ENCODE data around the gene PDE8B.

The PDE8B gene

DNA sequence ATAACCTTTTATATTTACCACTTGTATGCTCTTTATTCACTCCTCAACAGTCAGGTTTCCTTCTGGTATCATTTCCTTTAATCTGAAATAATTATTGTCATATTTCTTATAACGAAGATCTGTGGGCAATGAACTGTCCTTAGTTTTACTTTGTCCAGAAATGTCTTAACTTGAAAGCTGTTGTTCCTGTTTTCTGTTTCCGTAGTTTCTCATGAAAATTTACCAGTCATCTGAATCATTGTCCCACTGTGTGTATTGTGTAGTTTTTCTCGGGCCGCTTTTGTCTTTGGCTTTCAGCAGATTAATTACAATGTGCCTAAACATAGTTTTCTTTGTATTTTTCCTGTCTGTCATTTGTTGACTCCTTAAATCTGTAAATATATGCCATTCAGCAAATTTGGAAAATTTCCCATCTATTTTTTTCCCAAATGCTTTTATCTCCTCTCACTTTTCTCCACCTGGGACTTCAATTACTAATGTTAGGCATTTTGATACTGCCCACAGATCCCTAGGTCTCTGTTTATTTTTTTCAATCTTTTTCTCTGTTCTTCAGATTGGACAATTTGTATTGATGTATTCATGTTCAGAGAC is 74.9 kb downstream of the PDE8B start:
- no peak for DNase-seq (ENCODE audit: low spot score)

DNA sequence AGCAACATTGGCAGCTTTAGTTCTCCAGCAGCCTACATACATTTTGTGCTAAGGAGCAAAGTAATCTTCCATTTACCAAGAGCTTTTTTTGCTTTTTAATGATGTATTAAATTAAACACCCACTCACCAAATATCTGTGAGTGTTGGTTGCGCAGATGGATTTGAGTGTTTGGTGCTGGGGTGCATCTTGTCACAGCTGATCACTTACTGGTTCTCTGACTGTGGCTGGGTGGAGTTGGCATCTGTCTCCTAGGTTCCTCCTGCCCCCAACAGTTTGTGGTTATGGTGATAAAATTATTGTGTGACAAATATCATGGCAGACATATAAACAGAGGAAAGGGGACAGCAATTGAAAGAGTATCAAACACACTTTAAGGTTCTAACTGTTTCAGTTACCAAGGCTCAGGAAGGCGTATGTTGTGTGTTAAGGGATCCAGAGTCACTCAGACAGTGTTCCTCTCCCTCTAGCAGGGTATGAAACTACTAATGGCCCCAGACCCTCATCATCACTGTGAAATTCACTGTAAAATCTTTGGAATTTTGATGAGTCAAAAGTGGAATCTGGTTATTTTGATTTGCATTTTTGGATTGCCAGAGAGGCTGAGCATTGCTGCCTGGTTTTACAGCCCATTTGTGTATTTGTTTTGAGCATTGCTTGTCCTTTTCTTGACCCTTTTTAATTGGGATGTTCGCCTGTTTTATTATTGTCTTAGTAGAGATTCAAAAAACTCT is 81.7 kb downstream of the PDE8B start:
- DNase-seq (ENCODE audit: low spot score): peak; percentile 81

DNA sequence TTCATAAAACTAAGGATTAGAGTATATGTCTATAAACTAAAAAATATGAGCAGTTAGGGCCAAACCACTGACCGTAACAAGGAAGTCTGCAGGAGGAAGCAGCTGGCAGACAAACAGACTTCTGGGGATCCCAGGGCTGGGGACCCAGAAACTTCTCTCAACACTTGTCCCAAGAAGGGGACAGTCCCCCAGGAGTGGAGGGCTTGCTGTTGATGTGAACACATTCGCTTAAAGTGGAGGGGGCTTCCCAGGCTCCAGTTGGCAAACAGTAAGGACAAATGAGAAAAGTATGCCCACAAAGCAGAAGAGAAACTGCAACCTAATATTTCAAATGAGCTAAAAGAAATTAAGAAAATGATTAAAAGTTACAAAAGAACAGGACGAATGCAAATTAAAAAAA is 83.7 kb downstream of the PDE8B start:
- DNase-seq (ENCODE audit: low spot score): no peak

DNA sequence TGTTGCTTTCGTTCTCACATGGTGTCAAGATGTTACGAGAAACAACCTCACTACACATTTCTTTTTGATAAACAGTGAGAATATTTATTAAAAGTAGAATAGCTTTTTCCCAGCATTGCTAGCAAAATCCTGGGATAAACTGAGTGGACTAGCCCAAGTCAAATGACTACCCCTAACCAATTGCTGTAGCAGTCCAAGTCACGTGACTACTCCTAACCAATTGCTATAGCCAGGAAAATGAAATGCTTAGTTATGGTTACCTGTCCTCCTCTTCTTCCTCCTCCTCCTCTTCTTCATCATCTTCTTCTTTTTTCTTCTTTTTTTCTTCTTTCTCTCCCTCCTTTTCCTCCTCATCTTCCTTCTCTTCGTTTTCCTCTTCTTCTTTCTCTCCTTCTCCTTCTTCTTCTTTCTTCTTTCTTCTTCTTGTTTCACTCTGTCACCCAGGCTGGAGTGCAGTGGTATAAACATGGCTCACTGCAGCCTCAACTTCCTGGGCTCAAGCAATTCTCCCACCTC is 85.4 kb downstream of the PDE8B start:
- no peak for DNase-seq (ENCODE audit: low spot score)

DNA sequence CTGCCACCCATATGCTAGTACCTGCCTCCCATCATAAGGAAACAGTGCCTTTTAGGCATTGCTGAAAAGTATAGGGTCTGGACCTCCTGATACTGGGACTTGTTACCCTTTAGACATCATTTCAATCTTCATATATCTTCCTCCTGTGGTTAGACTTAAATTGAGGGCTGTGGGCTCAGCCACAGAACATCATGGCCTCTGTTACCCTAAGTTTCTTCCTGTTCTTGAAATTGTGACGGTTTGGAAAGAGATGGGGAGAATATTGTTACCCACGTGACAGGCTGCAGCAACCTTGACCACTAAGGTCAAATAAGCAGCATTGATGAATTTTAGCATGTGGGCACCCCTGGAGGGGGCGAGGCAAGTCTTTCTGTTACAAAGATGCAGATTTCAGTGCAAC is 87.7 kb downstream of the PDE8B start:
- no peak for DNase-seq (ENCODE audit: low spot score)

DNA sequence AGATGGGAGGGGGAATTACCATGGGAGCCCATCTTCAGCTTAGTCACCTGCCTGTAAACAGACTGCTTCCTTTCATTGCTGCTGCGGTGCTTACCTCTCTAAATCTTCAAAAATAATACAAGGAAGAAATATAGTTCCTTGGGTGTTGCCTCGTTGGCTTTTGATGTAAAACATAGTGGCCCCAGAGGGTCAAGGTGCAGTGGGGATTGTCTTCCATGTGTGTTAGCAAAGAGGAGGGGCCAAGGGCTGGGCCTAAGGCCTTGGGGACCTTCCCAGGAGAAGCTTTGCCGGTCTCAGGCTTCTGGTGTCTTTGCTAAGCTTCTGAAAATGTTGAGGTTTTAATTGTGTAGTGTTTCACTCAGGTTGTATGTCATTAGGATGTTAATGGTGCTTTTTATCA is 90.0 kb downstream of the PDE8B start:
- no peak for DNase-seq (ENCODE audit: low spot score)

DNA sequence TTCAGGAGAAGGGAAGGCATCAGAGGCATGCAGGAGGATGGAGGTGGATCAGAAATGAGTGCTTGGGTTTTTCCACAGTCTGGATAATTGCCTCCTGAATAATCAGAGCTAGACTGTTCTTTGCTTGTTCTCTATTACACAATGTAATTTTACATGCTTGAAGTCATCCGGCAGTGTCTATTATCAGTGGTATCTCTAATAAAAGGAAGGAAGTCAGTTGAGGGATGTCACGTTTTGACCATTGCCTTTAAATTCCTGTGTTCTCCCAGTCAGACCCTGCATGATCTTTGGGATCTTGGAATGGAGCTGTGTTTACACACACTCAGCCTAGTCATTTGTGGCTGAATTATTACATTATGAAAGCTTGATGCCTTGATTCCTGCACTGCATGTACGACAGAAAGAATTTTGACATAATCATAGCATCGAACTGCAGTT is 91.0 kb downstream of the PDE8B start:
- DNase-seq (ENCODE audit: low spot score): peak; percentile 46

DNA sequence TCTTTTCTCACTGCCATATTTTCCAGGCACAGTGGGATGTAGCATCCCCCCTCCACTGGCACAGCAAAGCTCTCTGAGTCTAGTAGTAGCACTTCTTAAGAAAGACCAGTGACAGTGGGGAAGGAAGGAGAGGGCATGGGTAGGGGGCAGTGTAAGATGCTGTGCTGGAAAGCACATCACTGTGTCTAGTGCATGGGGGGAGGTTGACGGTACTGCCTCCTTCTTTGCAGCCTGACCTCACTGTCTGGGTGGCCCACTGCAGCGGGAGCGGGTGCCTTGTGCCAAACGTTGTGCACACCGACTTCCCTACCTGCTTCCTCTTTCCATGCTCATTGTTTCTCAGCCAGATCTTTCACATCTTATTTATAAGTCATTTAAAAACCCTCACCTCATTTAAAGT is 91.8 kb downstream of the PDE8B start:
- DNase-seq (ENCODE audit: low spot score): no peak

DNA sequence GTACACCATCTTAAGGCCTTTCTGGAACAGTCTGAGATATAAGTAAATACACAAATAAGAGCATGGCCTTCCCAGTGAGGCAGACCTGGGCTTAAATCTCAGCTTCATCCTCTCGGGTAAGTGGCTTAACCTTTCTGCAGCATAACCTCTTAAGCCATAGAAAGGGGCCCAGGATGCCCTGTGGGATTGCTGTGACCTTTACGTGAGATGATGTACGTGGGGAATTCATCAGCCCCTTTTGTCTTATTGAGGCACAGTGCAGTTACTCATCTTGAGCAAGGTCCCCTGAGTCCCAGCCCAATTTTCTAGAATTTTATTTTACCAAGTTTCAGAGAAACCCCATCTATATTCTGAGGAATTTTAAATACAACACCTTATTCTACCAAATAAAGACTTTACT is 92.2 kb downstream of the PDE8B start:
- DNase-seq (ENCODE audit: low spot score): no peak

DNA sequence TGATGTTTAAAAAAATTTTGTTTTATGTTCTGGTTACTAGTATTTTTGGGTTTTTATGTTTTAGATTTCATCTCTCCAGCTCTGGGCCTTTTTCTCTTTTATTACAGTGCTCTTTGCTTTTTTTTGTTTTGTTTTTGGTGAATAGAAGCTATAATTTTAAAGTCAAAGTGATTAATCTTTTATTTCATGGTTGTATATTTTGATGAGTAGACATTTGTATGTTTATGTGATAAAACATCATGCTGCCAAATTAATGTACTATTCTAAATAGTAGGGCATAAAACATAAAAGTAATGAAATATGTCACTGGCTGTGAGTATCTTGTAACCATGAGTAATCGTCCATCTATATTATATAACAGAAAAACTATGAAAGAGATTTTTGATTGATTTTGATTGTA is 93.9 kb downstream of the PDE8B start:
- no peak for DNase-seq (ENCODE audit: low spot score)

DNA sequence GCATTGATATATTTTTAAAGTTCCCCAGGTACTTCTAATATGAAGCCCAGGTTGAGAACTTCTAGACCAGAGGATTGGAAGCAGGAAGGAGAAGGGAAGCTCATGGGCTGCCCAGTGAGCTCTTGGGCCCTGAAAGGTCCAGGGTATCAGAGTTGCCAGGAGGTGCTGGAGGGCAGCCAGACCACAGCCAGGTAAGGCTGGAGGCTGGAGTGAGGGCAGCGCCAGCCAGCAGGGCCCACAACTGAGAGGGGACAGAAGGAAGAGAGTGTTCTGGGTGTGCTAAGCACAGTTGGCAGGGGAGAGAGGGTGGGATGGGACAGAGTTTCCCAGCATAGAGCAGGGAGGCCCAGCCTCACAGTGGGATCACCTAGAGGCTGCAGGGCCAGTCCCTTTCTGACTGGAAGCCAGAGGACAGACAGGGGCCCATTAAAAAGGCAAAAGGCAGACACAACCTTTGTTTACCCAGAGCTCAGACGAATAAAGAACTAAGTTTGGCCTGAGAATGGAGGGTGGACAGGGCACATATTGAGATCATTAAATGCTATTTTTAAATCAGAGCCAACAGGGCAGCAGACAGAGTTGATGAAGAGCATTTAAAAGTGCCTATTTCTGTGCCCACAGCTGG is 94.9 kb downstream of the PDE8B start:
- DNase-seq (ENCODE audit: low spot score): no peak

DNA sequence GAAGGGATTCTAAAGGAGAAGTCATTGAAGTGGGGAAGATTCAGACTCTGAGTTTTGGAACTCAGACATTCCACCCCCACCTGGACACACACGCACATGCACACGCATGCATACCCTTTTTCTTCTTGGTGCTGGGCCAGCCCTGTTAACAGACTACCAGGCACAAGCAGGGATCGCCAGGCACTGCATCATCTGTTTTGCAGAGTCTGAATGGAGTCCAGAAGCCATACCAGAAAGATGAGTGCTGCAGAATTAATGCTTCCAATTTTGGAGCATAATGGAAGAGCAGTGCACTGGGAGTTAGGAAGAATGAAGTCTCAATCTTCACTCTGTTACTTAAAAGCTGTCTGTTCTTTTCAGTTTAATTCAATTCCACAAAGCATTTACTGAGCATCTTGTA is 95.5 kb downstream of the PDE8B start:
- peak; percentile 75 for DNase-seq (ENCODE audit: low spot score)

DNA sequence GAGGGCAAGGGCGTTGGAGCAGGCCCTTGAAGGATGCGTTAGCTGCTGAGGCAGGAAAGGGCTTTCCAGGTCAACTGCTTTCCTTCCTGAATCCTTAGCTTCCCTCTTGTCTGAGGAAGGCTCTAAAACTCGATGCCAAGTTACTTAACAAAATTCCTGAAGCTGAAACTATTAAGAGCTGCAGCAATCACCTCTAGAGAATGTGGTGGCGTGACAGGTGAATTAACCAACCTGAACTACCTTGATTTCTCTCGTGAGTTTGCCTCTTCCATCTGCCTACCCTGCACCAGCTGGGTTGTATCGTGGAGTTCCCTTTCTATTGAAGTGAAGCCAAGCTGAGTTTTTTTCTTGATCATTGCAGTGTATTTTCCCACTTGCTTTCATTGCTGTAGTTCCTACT is 96.1 kb downstream of the PDE8B start:
- no peak for DNase-seq (ENCODE audit: low spot score)

DNA sequence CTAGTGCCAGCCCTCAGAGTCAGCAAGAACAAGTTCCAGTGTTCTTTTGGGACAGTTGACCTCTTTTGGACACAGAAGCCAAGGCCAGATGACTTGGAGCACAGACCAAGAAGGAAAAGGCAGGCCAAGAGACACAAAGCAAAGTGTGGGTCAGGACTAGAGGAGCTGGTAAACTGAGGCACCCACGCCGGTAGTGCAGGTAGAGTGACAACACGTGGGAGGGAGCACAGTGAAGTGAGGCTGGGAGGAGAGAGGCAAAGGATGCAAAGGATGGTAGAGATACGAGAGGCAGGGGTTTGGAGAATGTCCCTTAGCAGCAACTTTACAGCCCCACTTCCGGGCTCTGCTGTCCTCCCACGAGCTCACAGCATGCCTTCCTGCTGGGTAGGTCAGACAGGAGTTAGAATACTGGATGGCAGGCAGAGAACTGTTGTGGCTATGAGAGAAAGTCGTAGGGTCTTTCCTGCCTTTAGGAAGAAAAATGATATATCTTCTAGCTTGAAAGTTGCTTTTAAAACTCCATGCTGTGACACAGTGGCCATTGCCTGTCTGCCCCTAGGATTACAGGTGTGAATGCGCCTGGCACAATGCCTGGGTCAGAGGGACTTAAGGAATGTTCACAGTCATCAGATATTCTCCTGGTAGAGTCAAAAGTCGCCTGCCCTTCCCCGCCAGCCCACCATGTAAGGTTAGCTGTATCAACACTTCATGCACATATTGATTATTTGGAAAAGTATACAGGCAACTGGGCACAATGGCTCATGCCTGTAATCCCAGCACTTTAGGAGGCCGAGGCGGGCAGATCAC is 97.9 kb downstream of the PDE8B start:
- no peak for DNase-seq (ENCODE audit: low spot score)

DNA sequence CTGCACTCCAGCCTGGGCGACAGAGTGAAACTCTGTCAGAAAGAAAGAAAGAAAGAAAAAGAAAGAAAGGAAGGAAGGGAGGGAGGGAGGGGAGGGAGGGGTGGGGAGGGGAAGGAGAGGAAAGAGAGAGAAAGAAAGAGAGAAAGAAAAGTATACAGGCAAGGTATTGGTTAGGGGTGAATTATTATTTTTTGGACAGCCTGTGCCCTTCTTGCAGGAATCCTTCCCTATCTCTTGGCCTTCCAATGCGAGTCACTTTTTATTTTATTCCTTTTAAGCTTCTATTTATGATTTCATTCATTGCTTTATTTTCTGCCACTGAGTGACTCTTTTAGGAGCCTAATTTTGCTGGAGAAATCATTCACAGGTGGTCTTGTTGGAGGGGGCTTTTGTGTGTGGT is 98.7 kb downstream of the PDE8B start:
- no peak for DNase-seq (ENCODE audit: low spot score)

DNA sequence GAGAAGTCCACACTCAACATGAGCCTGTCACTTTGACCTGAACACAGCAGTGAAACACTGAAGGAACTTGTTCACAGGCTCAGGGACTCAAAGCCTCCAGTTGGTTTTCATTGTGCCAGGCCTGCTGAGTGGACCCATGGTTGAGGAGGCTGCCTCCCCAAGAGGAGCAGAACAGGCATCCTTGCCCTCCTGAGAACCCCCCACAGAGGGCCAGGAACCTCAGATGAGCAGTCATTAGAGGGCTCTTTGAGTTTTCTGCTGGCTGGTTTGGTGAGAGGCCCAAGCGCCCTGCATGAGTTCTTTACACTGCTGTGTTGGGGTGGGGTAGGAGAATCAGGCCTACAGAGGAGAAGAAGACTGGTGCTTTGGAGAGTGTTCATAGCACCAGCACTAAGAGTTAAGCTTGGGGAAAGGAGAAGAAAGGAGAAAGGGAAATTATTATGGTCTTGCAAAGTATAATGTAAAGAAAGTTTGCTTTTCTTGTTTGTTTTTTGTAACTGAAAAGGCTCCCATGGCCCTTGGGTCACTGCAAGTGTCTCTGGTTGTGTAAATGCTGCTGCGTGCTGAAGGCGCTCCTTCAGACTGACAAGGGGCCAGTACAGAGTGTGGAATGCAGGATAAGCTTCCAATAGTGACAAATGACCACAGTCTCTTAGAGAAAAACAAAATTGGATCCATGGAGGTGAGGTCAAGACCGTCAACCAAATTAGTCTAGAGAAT is 100.2 kb downstream of the PDE8B start:
- no peak for DNase-seq (ENCODE audit: low spot score)

DNA sequence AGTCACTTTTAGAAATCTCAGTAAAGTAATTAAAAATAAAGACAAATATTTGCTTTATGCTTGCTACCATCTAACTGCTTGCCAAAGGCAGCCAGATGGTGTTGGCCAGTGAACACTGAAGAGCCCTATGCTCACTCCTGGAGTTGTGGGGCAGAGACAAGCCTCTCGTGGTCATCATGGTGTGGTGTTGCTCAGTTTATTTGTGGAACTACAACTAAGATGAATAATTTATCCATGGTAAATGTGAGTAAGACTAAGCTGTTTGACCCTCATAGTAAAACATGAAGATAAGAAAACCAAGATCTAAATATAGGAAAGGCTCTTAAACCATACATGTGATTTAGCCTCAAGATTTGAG is 100.7 kb downstream of the PDE8B start:
- DNase-seq (ENCODE audit: low spot score): no peak

DNA sequence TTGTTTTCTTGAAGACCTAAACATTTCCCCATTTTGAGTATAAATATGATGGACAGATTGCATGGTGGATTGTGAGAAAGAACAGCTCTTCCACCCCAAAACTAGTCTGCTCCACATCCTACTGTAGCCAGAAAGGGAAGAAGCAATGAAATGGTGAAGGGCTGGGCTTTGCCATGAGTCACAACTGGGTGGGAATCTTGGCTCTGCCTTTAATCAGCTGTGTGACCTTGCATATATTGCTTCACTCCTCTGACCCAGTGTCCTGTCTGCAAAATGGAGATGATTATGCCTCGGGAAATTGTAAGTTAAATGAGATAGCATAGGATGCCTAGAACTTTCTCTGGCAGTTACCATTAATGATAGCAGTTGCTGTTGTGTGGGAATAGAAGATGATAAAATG is 101.9 kb downstream of the PDE8B start:
- peak; percentile 57 for DNase-seq (ENCODE audit: low spot score)

DNA sequence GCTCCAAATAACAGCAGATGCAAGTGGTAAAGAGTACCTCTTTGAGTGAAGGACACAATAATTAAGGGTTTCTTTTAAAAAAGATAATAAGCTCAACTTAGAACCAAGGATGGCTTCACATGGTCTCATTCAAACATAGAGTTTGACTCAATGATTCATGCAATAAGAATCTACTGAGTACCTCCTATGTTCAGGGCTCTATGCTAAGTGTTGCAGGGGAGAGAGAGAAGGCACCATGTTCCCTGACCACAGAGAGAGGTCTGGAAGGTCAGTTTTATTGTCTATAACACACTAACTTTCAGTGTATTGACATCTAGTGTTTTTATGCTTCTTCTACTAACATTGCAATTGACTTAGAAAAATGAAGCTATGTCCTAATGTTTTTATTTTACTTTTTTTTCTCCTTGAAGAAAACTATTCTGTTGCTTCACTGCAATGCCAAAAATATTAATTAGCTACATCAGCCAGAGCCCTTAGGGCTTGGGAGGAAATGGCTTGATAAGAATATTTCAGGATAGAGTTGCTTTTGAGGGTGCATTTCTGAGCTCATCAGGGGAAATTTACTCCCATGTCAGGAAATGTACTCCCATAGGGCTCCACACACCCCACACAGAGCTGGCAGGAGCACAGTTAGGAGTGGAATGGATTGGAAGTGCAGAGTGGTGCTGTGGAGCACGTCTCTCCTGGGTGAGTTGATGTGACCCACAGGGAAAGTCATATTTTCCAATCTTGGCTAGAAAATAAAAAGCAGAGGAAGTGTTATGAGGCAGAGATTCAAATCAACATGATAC is 106.6 kb downstream of the PDE8B start:
- DNase-seq (ENCODE audit: low spot score): peak; percentile 39

DNA sequence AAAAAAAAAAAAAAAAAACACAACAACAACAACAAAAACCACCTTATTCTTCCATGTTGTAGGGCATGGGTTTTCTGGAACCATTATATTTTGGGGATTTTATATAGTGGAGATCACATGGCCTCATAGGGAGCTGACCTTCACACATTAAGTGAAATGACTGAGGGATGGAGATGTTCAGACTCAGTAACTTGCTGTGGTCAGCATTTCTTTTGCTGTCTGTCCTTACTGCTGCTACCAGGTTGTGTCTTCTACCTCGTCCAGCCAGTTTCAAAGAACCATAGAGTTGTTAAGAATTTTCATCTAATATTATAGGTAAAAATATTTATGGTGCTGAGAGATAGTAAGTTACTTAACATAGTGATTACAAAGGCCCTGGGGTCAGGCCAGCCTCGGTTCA is 107.6 kb downstream of the PDE8B start:
- DNase-seq (ENCODE audit: low spot score): no peak

DNA sequence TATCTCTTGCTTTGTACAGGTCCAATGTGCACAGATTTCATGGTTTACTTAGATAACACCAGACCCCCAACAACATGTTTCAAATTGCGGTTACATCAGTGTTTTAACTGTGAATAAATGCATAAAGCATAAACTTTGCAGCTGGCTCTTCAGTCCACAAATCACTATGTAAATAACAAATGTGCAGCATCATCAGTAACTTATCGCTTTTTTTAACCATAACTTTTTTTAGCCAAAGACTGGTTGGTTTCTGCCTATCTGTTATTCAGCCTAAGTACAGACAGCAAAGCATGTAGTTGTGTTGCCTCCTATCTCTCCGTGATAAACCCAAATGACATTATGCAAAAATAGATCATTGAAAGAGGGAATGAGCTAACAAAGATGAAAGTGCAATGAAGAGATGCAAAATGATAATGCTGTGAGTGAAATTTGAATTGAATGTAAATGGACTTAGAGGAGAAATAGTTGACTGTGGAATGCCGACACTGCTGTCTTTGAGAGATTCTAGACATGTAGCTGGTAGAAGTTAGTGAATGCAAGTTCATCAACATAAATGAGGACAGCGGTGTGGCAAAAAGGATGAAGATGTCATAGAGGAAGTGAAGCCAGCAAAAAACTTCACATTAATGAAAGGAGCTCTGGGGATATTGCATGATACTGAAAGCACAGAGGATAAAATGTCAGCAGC is 108.8 kb downstream of the PDE8B start:
- no peak for DNase-seq (ENCODE audit: low spot score)

All from AG08395 (cell line).